OCI-LY1 (cell line): ENCODE measurements around the gene AHSP.
"Not testable (repeated sequence)": the region's sequence is repeated elsewhere in the genome, so short reads cannot be mapped to it uniquely, and the experiment has no call there.

Source experiments
- H2AFZ ChIP-seq: fragments of 200-600 bp; sonication (generic), shearing (Covaris generic); 2 replicates; pipeline ENCODE4 v1.6.0; 2014; ENCODE audit warnings: antibody characterized with exemption, mild to moderate bottlenecking, low read length
- H3F3A ChIP-seq: fragments of 200-600 bp; sonication (generic), shearing (Covaris generic); 2 replicates; pipeline ENCODE4 v1.6.0; 2014; ENCODE audit warnings: mild to moderate bottlenecking, antibody characterized with exemption, low read length, moderate library complexity; ENCODE audit not compliant: insufficient read depth
- H3K27ac ChIP-seq: fragments of 200-600 bp; sonication (generic); 2 replicates; pipeline ENCODE4 v1.5.1; 2014; ENCODE audit warnings: low read length, mixed run types, mild to moderate bottlenecking, low read depth; ENCODE audit not compliant: poor library complexity, severe bottlenecking
- H3K27me3 ChIP-seq: fragments of 200-600 bp; sonication (generic); 2 replicates; pipeline ENCODE4 v1.6.0; 2014; ENCODE audit warnings: antibody characterized with exemption, mild to moderate bottlenecking, low read length, moderate library complexity; ENCODE audit not compliant: insufficient read depth
- H3K36me3 ChIP-seq: fragments of 200-600 bp; sonication (generic); 2 replicates; pipeline ENCODE4 v1.6.1; 2014; ENCODE audit warnings: mild to moderate bottlenecking, antibody characterized with exemption, low read length, moderate library complexity, mixed read lengths; ENCODE audit not compliant: insufficient read depth
- H3K4me1 ChIP-seq: fragments of 200-600 bp; sonication (generic); 2 replicates; pipeline ENCODE4 v1.5.1; 2014; ENCODE audit warnings: mild to moderate bottlenecking, low read length, moderate library complexity; ENCODE audit not compliant: insufficient read depth, severe bottlenecking
- H3K4me2 ChIP-seq: fragments of 200-600 bp; sonication (generic), shearing (Covaris generic); 2 replicates; pipeline ENCODE4 v1.6.1; 2014; ENCODE audit warnings: low read length
- H3K4me3 ChIP-seq: fragments of 200-600 bp; sonication (generic); 2 replicates; pipeline ENCODE4 v1.5.1; 2014; ENCODE audit warnings: low read length, low read depth, mild to moderate bottlenecking, mixed read lengths; ENCODE audit not compliant: poor library complexity, severe bottlenecking
- H3K79me2 ChIP-seq: fragments of 200-600 bp; shearing (Covaris generic); 2 replicates; pipeline ENCODE4 v1.6.1; 2016; ENCODE audit warnings: mixed run types, low read length, mixed read lengths; ENCODE audit not compliant: insufficient read depth
- H3K9ac ChIP-seq: fragments of 200-600 bp; sonication (generic), shearing (Covaris generic); 2 replicates; pipeline ENCODE4 v1.6.1; 2014; ENCODE audit warnings: mild to moderate bottlenecking, low read length, mixed read lengths
- H3K9me2 ChIP-seq: fragments of 200-600 bp; sonication (generic), shearing (Covaris generic); 2 replicates; pipeline ENCODE4 v1.6.1; 2014; ENCODE audit warnings: low read depth, mild to moderate bottlenecking, low read length, mixed read lengths
- H3K9me3 ChIP-seq: fragments of 200-600 bp; shearing (Covaris generic); 2 replicates; pipeline ENCODE4 v1.6.1; 2014; ENCODE audit warnings: low read length, mixed read lengths
- H4K20me1 ChIP-seq: fragments of 200-600 bp; sonication (generic), shearing (Covaris generic); 2 replicates; pipeline ENCODE4 v1.6.0; 2016; ENCODE audit warnings: mild to moderate bottlenecking, low read length; ENCODE audit not compliant: insufficient read depth
- CTCF ChIP-seq: fragments of 200-600 bp; sonication (generic), shearing (Covaris generic); IDR thresholded peaks from 2 replicates; pipeline ENCODE4 v1.5.1; 2017; ENCODE audit warnings: mild to moderate bottlenecking, antibody characterized with exemption, low read length, moderate library complexity, mixed read lengths
- EZH2 ChIP-seq: fragments of 200-600 bp; sonication (generic), shearing (Covaris generic); IDR thresholded peaks from 2 replicates; pipeline ENCODE4 v1.8.0; 2017; ENCODE audit warnings: borderline replicate concordance, mixed run types, mild to moderate bottlenecking, antibody characterized with exemption, low read length, moderate library complexity, mixed read lengths

Gene AHSP

GRCh38 chr16:31569360-31569717 lies 41.6 kb downstream of the AHSP start:
- H3K27me3 ChIP-seq: no peaks in the 10 kb centered on the region
- no peak overlapping the region for H3K4me2 ChIP-seq

GRCh38 chr16:31572821-31573220 lies 45.1 kb downstream of the AHSP start:
- Histone ChIP-seq H3K4me1 (no peaks in the 10 kb centered on the region), H3K9ac (no peak overlapping the region), H3K4me2 (no peak overlapping the region), H3K36me3 (no peaks in the 10 kb centered on the region), H3K9me2 (no peaks in the 10 kb centered on the region), H3K27me3 (no peaks in the 10 kb centered on the region), H3F3A (no peaks in the 10 kb centered on the region), H2AFZ (no peak overlapping the region), H3K27ac (no peak overlapping the region), H3K4me3 (no peak overlapping the region), H4K20me1 (no peaks in the 10 kb centered on the region), H3K79me2 (no peaks in the 10 kb centered on the region), H3K9me3 (no peaks in the 10 kb centered on the region; the same call in 1 of the 2 replicates)
- TF ChIP-seq CTCF: no peak
- no peak for TF ChIP-seq EZH2

More at GRCh38 chr16:31569360-31569717, 41.6 kb downstream of the AHSP start:
- Histone ChIP-seq H3K9me2 (no peaks in the 10 kb centered on the region), H2AFZ (no peak overlapping the region), H3F3A (no peaks in the 10 kb centered on the region), H4K20me1 (no peaks in the 10 kb centered on the region), H3K9me3 (no peaks in the 10 kb centered on the region), H3K4me3 (no peak overlapping the region), H3K4me1 (no peaks in the 10 kb centered on the region), H3K9ac (no peak overlapping the region), H3K27ac (no peak overlapping the region), H3K36me3 (no peaks in the 10 kb centered on the region), H3K79me2 (no peaks in the 10 kb centered on the region)
- TF ChIP-seq EZH2 (no peak), CTCF (no peak)

GRCh38 chr16:31574159-31574558 lies 46.5 kb downstream of the AHSP start:
- H3K27me3 ChIP-seq, H3K4me1 ChIP-seq, H2AFZ ChIP-seq, H3K27ac ChIP-seq, H3K9me2 ChIP-seq, H4K20me1 ChIP-seq, H3K36me3 ChIP-seq, H3K9ac ChIP-seq, H3K9me3 ChIP-seq, H3F3A ChIP-seq, H3K4me2 ChIP-seq, H3K79me2 ChIP-seq, H3K4me3 ChIP-seq: not testable (repeated sequence)

- Histone ChIP-seq H3K9me3 (no peaks in the 10 kb centered on the region; the same call in 1 of the 2 replicates), H3K79me2 (no peaks in the 10 kb centered on the region), H2AFZ (no peak overlapping the region), H3K4me1 (no peaks in the 10 kb centered on the region), H3K4me3 (no peak overlapping the region), H3K9me2 (no peaks in the 10 kb centered on the region), H3K27me3 (no peaks in the 10 kb centered on the region), H3K27ac (no peak overlapping the region), H4K20me1 (no peaks in the 10 kb centered on the region), H3K9ac (no peak overlapping the region), H3K36me3 (no peaks in the 10 kb centered on the region), H3K4me2 (no peak overlapping the region), H3F3A (no peaks in the 10 kb centered on the region)
- TF ChIP-seq EZH2 (no peak), CTCF (no peak)
These were observed 49.7 kb downstream of the AHSP start for GRCh38 chr16:31577411-31577810.
